Stimulated activated CD4-positive, alpha-beta T cell treated with anti-CD3 and anti-CD28 coated beads, Interleukin-1b, Interleukin-23, amount 100 ng/mL, for 1 hour (primary cell): Measurements from ENCODE around the gene CD300LF.

Experiments
- DNase-seq, 2 donors: peaks; one replicate each; pipeline ENCODE4 v3.0.0-alpha.2; 2020; ENCODE audit warnings: low read depth in 2 of 2

CD300LF gene

DNA sequence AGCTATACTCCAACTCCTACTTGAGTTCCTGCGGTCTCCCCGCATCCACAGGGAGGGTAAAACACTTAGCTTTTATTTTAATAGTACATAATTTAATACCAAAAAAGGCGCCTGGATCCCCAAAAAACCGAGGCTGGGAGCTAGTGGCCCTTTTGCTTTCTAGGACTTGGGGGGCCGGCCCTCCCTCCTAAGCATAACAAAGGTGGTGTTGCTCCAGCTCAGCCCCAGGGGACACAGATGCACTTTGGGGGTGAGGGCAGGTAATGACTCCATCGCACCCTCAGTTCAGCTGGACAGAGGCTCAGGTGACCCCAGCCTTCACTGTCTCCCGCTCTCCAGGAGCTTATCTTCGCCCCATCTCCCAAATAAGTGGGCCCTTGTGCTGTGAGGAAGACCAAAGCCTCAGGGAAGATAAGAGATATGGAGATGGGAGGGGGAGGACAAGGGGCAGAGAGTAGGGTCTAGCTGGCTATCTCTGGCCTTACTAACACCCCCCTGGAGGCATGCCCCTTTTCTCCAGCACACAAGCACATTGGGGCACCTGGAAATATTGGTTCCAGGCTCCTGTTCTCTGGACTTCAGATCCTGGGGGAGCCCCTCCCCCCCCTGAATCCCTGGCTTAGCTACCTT, 32.9 kb upstream of the CD300LF start:
- DNase-seq = no peak

GRCh38 chr17:74744714-74745547, 32.2 kb upstream of the CD300LF start:
- peak; percentile 57 to 72 for DNase-seq

DNA sequence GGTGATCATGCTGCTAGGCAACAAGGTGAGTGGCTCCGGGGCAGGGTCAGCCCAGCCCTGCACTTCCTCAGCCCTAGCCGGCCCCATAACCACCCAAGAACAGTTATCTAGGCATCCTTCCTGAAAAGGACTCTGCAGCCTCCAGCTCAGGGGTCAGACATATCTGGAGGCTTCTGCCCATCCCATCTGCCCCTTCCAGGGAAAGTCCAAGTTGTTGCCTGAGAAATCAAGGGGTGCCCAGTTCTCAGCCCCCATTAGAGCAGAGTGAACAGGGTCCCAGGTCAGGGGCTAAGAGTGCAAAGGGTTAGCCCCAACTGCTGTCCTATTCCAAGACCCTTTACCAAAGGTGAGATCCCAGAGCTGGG, 31.6 kb upstream of the CD300LF start:
- DNase-seq = no peak

DNA sequence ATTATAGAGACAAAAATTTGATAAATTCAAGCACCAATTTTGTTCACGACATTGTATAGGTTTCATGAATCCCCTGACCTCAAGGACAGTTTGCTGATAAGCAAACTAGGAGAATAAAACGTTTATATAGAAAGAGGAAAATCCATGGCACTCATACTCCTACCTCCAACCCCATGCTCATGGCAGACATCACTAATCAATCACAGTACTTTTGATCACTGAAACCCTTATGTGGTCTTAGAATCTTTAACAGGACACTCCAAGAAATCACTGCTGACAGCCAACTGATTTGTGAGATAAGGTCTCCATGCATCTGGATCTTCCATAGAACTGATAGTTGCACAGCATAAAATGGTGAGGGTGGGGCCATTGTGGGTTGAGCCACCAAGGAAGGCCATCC, 31.0 kb upstream of the CD300LF start:
- no peak for DNase-seq

GRCh38 chr17:74742978-74743545, 30.3 kb upstream of the CD300LF start:
- no peak for DNase-seq

GRCh38 chr17:74742153-74742515, 29.4 kb upstream of the CD300LF start:
- DNase-seq = no peak

- no peak for DNase-seq
These were observed 28.1 kb upstream of the CD300LF start for GRCh38 chr17:74740641-74741387.

- DNase-seq = no peak
These were observed 27.4 kb upstream of the CD300LF start for GRCh38 chr17:74740173-74740572.

GRCh38 chr17:74739227-74739831, 26.6 kb upstream of the CD300LF start:
- no peak for DNase-seq

GRCh38 chr17:74738051-74738996, 25.6 kb upstream of the CD300LF start:
- DNase-seq = peak in 1 of 2 donors; percentile 51

DNA sequence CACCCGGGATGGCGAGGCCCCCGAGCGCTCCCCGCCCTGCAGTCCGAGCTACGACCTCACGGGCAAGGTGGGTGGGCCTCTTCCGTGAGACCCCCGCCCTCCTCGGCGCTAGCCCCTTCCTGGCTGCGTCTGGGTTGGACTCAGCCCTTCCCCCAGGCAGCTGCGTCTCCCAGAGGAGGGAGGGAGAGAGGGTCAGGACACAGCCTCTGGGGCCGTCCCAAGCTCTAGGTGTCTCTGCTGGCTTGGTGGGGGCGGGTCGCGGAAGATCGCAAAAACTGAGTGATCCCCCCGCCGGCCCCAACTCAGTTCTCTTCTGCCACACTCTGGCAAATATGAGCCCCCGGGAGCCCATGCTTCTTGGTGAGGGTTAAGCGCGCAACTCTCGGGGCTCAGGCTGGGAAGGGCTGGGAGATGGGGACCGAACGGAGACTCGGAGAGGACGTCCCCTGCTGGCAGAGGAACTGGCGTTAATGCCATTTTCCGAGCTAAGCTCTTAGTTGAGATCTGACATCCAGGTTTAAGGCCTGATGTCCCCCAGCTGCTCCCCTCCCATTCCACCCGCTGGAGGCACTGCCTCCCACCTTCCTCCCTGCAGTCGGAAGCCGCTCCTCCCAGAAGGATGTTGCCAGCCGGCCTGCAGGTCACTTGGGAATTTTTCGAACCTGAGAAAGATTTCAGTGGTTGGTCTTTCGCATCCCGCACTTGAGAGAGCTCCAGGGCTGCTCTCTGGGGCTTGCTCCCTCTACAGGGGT, 24.8 kb upstream of the CD300LF start:
- DNase-seq = no peak

DNA sequence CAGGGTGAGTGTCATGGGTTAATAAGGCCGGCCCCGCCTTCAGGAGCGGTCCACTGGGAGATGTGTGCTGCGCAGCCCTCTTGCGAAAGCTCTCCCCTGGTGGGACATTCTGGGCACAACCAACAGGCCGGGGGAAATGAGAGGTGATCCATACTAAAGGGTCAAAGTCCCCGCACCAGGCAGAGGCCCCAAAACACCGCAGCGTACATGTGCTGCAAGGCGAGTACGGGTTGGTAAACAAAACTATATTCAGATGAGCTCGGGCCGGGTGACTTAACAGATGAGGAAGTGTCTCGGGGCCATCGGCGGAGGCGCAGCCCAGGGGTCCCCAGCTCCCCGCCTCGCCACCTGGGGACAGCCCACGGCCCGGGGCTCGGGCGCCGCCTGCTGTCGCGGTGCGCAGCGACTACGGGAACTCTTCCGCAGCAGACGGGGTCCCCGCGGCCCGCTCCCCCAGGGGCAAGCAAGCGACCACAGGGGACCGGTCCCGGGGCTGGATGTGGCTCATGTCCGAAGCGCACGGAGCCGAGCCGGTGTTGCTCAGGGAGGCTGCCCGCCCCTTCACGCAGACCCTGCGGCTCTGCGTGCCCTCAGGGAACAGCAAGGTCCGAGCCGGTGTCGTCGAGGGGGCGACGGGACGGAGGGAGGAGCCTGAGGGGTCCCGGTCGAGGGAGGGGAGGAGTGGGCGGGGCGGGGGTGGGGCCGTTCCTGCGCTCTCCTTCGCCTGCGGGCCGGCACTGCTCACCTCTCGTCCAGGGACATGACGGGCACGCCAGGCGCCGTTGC, 24.0 kb upstream of the CD300LF start, which contains the start of gene RAB37:
Gene RAB37 (plus strand): TSS at position 744 of the 786 bp plus-strand sequence. CDS start 17 bp downstream, at position 761.
- DNase-seq = no peak

DNA sequence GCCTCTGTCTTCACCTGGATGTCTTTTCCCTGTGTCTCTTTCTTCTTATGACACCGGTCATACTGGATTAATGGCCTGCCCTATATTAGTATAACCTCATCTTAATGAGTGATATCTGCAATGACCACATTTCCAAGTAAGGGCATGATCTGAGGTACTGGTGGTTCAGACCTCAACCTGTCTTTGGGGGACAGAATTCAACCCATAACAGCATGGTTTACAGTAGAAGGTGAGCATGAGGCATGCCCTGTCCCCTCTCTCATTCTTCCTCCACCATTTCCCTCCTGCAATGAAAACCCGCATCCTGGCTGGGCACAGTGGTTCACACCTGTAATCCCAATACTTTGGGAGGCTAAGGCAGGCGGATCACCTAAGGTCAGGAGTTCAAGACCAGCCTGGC, 21.5 kb upstream of the CD300LF start:
- no peak for DNase-seq

DNA sequence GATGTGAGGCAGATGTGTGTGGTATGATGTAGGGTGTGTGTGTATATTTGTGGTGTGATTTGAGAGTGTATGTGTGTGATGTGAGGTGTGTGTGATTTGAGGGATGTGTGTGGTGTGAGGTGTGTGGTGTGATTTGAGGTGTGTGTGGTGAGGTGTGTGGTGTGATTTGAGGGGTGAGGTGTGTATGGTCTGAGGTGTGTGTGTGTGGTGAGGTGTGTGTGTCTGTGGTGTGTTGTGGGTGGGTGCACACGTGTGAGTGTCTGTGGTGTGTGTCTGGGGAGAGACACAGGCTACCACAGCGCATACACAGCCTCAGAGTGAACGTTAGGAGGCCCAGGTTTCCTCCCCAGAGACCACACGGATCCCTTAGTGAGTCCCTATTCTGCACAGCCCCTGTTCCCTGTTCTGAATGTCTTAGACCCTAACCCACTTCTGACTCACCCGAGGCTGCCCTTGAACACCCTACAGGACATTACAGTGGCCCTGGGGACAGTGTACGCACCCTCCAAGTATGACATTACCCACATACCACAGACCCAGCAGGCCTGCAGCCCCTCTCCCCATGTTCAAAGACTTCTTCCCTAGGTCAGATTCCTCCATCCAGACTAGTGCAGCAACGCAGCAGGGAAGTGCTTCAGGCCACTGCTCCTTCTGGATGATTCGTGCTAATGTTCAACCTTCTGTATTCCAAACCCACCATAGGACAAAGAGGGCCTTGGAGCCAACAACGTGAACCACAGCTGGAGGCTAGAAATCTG, 20.8 kb upstream of the CD300LF start:
- DNase-seq = no peak

- no peak for DNase-seq
These were observed 19.5 kb upstream of the CD300LF start for GRCh38 chr17:74732042-74732867.

DNA sequence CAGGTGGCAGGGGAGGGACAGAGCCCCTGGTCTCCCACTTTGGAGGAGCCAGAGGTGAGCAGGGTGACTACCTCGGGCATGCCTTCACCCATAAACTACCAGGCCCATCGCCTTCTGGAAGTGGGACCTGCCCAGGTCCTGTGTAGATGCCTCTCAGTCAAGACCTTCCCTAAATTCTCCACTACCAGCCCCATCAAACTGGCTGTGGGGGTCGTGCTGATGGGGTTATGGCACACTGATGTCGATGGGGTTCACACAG, 18.6 kb upstream of the CD300LF start:
- no peak for DNase-seq

DNA sequence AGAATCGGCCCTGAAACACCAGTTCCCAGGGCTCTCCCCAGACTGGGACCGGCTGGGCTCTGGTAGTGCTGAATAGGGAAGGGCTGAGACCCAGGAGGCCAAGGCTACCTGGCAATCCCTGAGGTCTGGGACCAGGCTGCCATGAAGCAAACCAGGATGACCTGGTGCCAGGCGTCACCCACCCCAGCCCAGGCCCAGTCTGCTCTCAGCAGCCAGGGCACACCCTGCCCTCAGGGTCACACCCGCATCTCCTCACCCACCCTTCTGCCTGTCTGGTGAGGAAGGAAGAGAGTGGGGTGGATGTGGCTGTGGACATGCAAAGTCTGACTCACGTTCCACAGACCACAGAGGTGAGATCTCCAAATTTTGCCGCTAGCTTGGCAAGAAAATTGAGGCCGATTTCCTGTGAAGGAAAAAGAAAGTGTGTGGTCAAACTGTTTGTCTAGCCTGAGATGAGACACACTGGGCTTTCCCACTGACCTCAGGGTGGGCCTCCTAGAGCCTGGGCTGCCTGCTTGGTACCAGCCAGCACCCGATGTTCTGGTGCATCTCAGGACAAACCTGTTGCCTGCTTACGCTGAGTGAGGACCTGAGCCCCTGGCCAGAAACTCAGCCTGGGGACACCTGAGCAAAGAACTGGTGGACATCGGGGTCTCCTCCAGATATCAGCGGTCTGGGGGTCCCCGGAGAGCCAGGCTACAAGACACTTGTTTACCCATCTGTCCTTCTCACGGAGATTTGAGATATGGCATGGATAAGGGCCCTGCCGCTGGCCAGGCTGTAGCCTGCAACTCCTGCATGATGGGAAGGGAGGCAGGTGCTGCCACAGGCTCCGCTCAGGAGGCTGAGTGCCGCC, 18.0 kb upstream of the CD300LF start:
- DNase-seq = no peak
